ENCODE measurements around the gene PCK1. TPM values are rescaled to one million over a fixed set of nuclear protein-coding genes. Genes with fewer than 3 reads are reported as not detected.

Gene PCK1
- total and polyA plus RNA-seq, 4 donors: 0.30 to 0.90 (median 0.58) TPM

DNA sequence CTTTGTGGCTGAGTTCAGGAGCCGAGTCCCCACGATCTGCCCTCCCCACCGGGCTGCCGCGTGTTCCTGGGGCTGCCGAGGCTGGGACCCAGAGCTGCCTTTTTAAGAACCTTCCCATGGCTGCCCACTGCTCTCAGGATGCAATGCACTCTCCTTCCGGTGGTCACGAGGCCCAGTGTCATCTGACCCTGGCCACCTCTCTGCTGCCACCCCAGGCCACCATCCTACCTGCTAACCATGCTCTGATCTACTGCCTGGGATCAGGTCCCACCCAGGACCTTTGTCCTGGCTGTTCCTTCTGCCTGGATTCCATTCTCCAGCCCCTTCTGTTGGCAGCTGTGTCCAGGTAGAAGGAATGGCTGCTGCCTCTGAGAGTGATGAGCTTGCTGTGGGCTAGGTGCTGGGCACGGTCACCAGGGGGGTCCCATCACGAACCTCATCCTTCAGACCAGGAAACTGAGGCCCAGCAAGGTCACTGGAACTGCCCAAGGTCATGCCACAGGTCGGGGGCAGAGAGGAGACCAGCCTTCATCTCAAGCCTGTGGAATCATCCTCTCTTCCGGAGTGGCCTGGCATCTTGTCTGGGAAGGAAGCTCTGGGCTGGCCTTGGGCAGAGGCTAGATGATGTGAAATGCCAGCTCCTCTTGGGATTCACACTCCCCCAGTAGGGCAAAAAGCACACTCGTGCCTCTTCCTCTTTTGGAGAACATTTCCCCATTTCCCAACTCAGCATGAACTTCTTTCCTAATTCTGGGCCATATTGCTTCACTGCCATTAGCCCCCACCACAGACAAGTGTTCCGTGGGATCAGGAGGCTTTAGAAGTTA is 20.5 kb downstream of the PCK1 start:
- Histone ChIP-seq H3K36me3 (ENCODE audit: control insufficient read depth, insufficient read depth, low read length) (no peaks in the 10 kb centered on the region), H3K4me3 (ENCODE audit: low read depth, low read length) (no peak overlapping the region), H3K27me3 (ENCODE audit: control insufficient read depth, insufficient read depth, low read length) (peaks cover 6% of the 10 kb centered on the region), H3K27ac (ENCODE audit: low read depth, low read length) (no peak overlapping the region), H3K4me1 (ENCODE audit: control insufficient read depth, insufficient read depth, low read length) (peaks cover 46% of the 10 kb centered on the region), H3K9me3 (ENCODE audit: control insufficient read depth, insufficient read depth, low read length) (no peaks in the 10 kb centered on the region)
- whole genome bisulfite sequencing (ENCODE audit: insufficient coverage): 85% methylated on average over 13 of the region's 14 CpGs
- no peak for DNase-seq (ENCODE audit: low read depth in 4 of 6, low spot score in 6 of 6)

DNA sequence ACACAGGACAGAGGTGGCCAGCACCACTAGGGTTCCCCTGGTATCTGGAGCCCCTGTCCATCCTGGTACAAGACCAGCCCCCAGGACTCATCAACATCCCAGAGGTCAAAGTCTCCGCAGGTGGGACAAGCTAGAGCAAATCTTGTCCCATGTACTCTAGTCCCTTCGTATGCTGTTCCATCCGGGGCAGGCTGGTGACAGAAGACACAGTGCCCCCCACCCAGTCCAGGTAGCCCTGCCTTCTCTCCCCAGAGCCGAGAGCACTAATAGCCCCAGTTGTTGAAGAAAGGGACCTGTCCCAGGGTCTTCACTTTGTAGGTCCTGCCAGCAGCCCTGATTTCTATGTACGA is 21.1 kb downstream of the PCK1 start:
- no peak overlapping the region for H3K4me3 ChIP-seq (ENCODE audit: low read depth, low read length)
- 93% methylated on average over 4 of the region's 5 CpGs for WGBS (ENCODE audit: insufficient coverage)
- H3K27me3 ChIP-seq (ENCODE audit: control insufficient read depth, insufficient read depth, low read length): peaks cover 6% of the 10 kb centered on the region
- no peaks in the 10 kb centered on the region for H3K36me3 ChIP-seq (ENCODE audit: control insufficient read depth, insufficient read depth, low read length)
- H3K27ac ChIP-seq (ENCODE audit: low read depth, low read length): no peak overlapping the region
- DNase-seq (ENCODE audit: low read depth in 4 of 6, low spot score in 6 of 6): no peak
- H3K4me1 ChIP-seq (ENCODE audit: control insufficient read depth, insufficient read depth, low read length): peaks cover 47% of the 10 kb centered on the region
- no peaks in the 10 kb centered on the region for H3K9me3 ChIP-seq (ENCODE audit: control insufficient read depth, insufficient read depth, low read length)

- peak in 3 of 6 donors; percentile 40 to 92 (median 65) for DNase-seq (ENCODE audit: low read depth in 4 of 6, low spot score in 6 of 6)
- Histone ChIP-seq H3K27ac (ENCODE audit: low read depth, low read length) (peak overlapping the region; percentile 33), H3K4me3 (ENCODE audit: low read depth, low read length) (no peak overlapping the region)
These were observed 21.8 kb downstream of the PCK1 start for GRCh38 chr20:57582432-57583288.

DNA sequence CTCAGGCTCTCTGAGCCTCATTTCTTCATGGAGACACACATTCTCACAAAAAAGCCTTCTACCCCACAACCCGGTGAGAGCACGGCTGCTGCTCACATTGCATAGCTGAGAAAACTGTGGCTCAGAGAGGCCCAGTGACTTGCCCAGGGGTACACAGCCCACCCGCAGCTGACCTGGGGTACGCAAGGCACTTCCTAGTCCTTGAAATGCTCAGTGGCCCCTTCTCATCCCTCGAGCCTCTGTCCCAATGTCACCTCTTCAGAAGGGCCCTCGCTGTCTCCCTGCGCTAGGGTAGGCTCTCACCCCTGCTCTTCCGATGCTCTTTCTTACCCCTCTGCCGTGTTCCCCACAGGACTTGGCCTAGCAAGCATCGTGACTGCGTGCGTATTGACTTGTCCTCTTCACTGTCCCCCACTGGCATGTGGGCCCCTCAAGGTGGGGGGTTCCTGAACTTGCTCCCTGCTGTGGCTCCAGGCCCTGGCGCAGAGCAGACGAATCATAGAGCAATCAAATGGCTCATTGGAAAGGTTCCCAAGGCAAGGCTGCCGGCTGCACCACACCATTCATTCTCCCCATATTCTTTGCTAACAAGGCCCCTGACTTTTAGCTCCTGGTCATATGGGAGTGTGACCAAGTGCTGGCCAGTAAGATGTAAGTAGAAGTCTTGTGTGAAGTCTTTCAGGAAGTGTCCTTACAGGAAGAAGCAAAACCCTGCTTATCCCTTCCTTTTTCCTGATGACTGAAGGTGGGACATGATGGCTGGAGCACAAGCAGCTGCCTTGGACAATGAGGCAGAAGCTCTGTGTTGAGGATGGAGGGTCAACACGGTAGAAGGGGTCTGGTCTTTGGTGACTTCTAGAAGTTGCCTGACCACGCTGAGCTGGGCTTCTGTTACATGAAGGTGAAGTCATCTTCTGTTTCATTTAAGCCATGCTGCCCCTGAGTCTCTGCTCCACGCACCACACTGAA is 22.7 kb downstream of the PCK1 start:
- Histone ChIP-seq H3K9me3 (ENCODE audit: control insufficient read depth, insufficient read depth, low read length) (peaks cover 1% of the 10 kb centered on the region), H3K27me3 (ENCODE audit: control insufficient read depth, insufficient read depth, low read length) (peaks cover 3% of the 10 kb centered on the region), H3K4me1 (ENCODE audit: control insufficient read depth, insufficient read depth, low read length) (peaks cover 47% of the 10 kb centered on the region), H3K27ac (ENCODE audit: low read depth, low read length) (peak overlapping the region; percentile 33), H3K36me3 (ENCODE audit: control insufficient read depth, insufficient read depth, low read length) (no peaks in the 10 kb centered on the region), H3K4me3 (ENCODE audit: low read depth, low read length) (no peak overlapping the region)
- 90% methylated on average over 15 of the region's 18 CpGs for whole genome bisulfite sequencing (ENCODE audit: insufficient coverage)
- no peak for DNase-seq (ENCODE audit: low read depth in 4 of 6, low spot score in 6 of 6)

More at GRCh38 chr20:57582432-57583288, 21.8 kb downstream of the PCK1 start:
- 13% methylated on average over 14 of the region's 21 CpGs for WGBS (ENCODE audit: insufficient coverage)
- peaks cover 3% of the 10 kb centered on the region for H3K27me3 ChIP-seq (ENCODE audit: control insufficient read depth, insufficient read depth, low read length)
- H3K36me3 ChIP-seq (ENCODE audit: control insufficient read depth, insufficient read depth, low read length): no peaks in the 10 kb centered on the region
- peaks cover 1% of the 10 kb centered on the region for H3K9me3 ChIP-seq (ENCODE audit: control insufficient read depth, insufficient read depth, low read length)
- peaks cover 47% of the 10 kb centered on the region for H3K4me1 ChIP-seq (ENCODE audit: control insufficient read depth, insufficient read depth, low read length)

DNA sequence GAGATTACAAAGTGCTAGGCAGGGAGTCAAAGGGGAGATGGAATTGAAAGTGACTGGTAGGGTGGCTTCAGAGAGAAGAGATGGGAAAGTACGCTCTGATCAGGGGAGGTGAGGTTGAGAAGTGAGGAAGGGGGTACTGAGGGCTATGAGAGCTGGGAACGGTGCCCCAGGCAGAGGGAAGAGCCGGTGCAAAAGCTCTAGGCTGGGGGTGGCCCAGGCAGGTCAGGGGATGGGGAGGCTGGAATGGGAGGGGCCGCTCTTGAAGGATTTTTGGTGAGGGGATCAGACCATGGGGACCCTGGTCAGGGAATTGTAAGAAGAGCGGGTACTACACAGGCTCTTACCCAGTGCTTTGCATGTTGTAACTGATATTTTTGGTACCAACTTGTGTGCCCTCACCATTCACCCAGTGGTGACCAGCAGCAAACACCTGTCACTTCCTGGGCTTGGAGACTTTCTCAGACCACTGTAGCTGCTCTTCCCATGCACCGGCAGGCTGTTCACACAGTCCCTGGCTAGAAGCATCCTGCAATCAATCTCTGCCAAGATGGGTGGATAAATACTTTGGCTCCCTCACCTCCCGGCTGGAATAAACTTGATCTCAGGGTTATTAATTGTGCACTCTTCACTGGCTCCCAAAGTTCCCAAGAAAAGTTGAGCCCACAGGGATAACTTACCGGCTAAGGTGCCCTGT is 24.0 kb downstream of the PCK1 start:
- Histone ChIP-seq H3K4me1 (ENCODE audit: control insufficient read depth, insufficient read depth, low read length) (peaks cover 41% of the 10 kb centered on the region), H3K27ac (ENCODE audit: low read depth, low read length) (no peak overlapping the region), H3K27me3 (ENCODE audit: control insufficient read depth, insufficient read depth, low read length) (no peaks in the 10 kb centered on the region), H3K9me3 (ENCODE audit: control insufficient read depth, insufficient read depth, low read length) (peaks cover 1% of the 10 kb centered on the region), H3K36me3 (ENCODE audit: control insufficient read depth, insufficient read depth, low read length) (no peaks in the 10 kb centered on the region), H3K4me3 (ENCODE audit: low read depth, low read length) (no peak overlapping the region)
- no peak for DNase-seq (ENCODE audit: low read depth in 4 of 6, low spot score in 6 of 6)
- 61% methylated on average over 7 of the region's 8 CpGs for WGBS (ENCODE audit: insufficient coverage)

DNA sequence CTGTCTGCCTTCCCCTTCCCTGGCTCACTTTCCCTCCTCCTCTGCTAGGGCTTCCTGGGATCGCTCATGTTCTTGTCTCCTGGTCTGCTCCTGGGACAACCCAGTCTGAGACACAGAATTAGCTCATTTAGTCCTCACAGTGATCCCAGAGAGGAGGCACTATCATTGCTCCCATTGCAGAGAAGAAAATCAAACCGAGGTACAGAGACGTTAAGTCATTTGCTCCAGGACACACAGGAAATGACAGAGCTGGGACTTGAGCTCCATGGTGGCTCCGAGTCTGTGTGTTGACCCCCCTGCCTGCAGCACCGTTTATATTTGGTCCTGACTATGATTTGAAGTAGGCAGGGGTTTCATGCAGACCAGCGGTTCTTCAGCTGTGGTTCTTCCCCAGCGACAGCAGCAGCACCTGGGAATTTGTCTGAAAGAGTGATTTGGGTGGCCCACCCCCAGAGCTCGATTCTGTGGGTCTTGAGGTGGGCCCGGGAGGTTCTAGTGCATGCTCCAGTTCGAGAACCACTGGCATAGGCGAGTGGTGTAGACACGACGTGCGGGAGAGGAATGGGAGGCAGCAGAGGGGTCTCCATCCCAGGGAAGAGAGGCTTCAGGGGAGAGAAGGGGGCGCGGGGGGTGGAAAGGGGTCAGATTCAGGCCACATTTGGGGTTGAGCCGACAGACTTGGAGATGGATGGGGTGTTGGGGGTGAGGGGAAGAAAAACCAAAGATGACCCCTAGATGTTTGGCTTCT is 24.7 kb downstream of the PCK1 start:
- no peak overlapping the region for H3K4me3 ChIP-seq (ENCODE audit: low read depth, low read length)
- peaks cover 34% of the 10 kb centered on the region for H3K4me1 ChIP-seq (ENCODE audit: control insufficient read depth, insufficient read depth, low read length)
- no peaks in the 10 kb centered on the region for H3K27me3 ChIP-seq (ENCODE audit: control insufficient read depth, insufficient read depth, low read length)
- no peaks in the 10 kb centered on the region for H3K36me3 ChIP-seq (ENCODE audit: control insufficient read depth, insufficient read depth, low read length)
- WGBS (ENCODE audit: insufficient coverage): 84% methylated on average over 17 of the region's 17 CpGs
- peaks cover 1% of the 10 kb centered on the region for H3K9me3 ChIP-seq (ENCODE audit: control insufficient read depth, insufficient read depth, low read length)
- H3K27ac ChIP-seq (ENCODE audit: low read depth, low read length): no peak overlapping the region
- no peak for DNase-seq (ENCODE audit: low read depth in 4 of 6, low spot score in 6 of 6)

DNA sequence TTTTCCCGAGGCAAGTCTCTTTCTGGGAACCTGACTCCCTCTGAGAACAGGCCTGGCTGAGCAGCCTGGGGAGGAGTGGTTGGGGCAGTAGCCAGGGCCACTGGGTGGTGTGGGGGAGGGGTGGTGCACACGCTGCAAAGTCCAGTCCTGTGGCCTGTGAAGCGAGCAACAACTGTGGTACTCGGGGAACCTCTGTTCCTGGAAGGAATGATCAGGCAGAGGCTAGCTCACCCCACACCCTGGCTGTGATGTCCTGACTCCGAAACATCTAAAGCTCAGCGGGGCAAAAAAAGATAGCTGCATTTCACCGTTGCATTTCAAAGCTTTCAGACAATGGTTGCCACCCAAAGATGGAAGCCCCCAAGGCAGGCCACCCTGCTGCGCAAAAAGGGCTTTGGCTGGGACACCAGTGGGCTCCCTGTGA is 25.5 kb downstream of the PCK1 start:
- H3K9me3 ChIP-seq (ENCODE audit: control insufficient read depth, insufficient read depth, low read length): peaks cover 1% of the 10 kb centered on the region
- DNase-seq (ENCODE audit: low read depth in 4 of 6, low spot score in 6 of 6): peak in 1 of 6 donors; percentile 25
- H3K27ac ChIP-seq (ENCODE audit: low read depth, low read length): no peak overlapping the region
- no peak overlapping the region for H3K4me3 ChIP-seq (ENCODE audit: low read depth, low read length)
- no peaks in the 10 kb centered on the region for H3K27me3 ChIP-seq (ENCODE audit: control insufficient read depth, insufficient read depth, low read length)
- H3K4me1 ChIP-seq (ENCODE audit: control insufficient read depth, insufficient read depth, low read length): peaks cover 28% of the 10 kb centered on the region
- 54% methylated on average over 6 of the region's 8 CpGs for WGBS (ENCODE audit: insufficient coverage)
- no peaks in the 10 kb centered on the region for H3K36me3 ChIP-seq (ENCODE audit: control insufficient read depth, insufficient read depth, low read length)

DNA sequence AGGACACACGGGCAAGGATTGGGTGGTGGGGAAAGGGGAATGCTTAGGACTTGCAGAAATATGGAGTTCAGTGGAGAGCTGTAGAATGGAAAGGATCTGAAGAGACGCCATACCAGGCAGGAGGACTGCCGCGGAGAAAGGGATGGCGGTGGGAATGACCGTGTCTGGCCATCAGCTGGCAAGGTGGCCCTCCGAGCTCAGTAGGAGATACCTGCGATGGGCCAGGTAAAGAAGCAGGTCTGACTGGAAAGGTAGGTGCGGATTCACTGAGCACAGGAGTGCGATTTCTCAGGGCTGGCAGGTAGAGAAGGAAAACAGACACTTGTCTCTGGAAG is 26.0 kb downstream of the PCK1 start:
- H3K9me3 ChIP-seq (ENCODE audit: control insufficient read depth, insufficient read depth, low read length): peaks cover 1% of the 10 kb centered on the region
- H3K27ac ChIP-seq (ENCODE audit: low read depth, low read length): no peak overlapping the region
- WGBS (ENCODE audit: insufficient coverage): 94% methylated on average over 9 of the region's 10 CpGs
- H3K36me3 ChIP-seq (ENCODE audit: control insufficient read depth, insufficient read depth, low read length): no peaks in the 10 kb centered on the region
- peaks cover 26% of the 10 kb centered on the region for H3K4me1 ChIP-seq (ENCODE audit: control insufficient read depth, insufficient read depth, low read length)
- no peak overlapping the region for H3K4me3 ChIP-seq (ENCODE audit: low read depth, low read length)
- DNase-seq (ENCODE audit: low read depth in 4 of 6, low spot score in 6 of 6): no peak
- no peaks in the 10 kb centered on the region for H3K27me3 ChIP-seq (ENCODE audit: control insufficient read depth, insufficient read depth, low read length)
